ENCODE data around the gene EGLN3.

EGLN3 gene

GRCh38 chr14:33959692-33960151, 8.8 kb upstream of the EGLN3 start:
- DNase-seq = no peak

- DNase-seq = no peak
Observed at GRCh38 chr14:33958605-33959226, 7.8 kb upstream of the EGLN3 start.

GRCh38 chr14:33957993-33958392, 7.1 kb upstream of the EGLN3 start:
- no peak for DNase-seq

GRCh38 chr14:33957299-33957698, 6.4 kb upstream of the EGLN3 start:
- DNase-seq = no peak

- no peak for DNase-seq
Observed at GRCh38 chr14:33956640-33957039, 5.8 kb upstream of the EGLN3 start.

GRCh38 chr14:33954016-33954598, 3.2 kb upstream of the EGLN3 start:
- no peak for DNase-seq

GRCh38 chr14:33952541-33952940, 1.7 kb upstream of the EGLN3 start:
- no peak for DNase-seq

- DNase-seq = no peak
Observed at GRCh38 chr14:33951183-33951840, 438 bp upstream of the EGLN3 start.

- no peak for DNase-seq
Observed at GRCh38 chr14:33949411-33949893, 1.4 kb downstream of the EGLN3 start.

GRCh38 chr14:33948869-33949408, 1.9 kb downstream of the EGLN3 start:
- no peak for DNase-seq

GRCh38 chr14:33948145-33948868, 2.6 kb downstream of the EGLN3 start:
- DNase-seq = no peak

- DNase-seq = no peak
Observed at GRCh38 chr14:33946679-33947476, 4.0 kb downstream of the EGLN3 start.

- DNase-seq = no peak
Observed at GRCh38 chr14:33945210-33946088, 5.4 kb downstream of the EGLN3 start.

- DNase-seq = no peak
Observed at GRCh38 chr14:33943096-33943883, 7.6 kb downstream of the EGLN3 start.

- DNase-seq = no peak
Observed at GRCh38 chr14:33941718-33942117, 9.2 kb downstream of the EGLN3 start.

GRCh38 chr14:33940561-33941011, 10.3 kb downstream of the EGLN3 start:
- no peak for DNase-seq

GRCh38 chr14:33938131-33938949, 12.5 kb downstream of the EGLN3 start:
- no peak for DNase-seq

- DNase-seq = no peak
Observed at GRCh38 chr14:33936391-33936790, 14.5 kb downstream of the EGLN3 start.

GRCh38 chr14:33934938-33935337, 15.9 kb downstream of the EGLN3 start:
- no peak for DNase-seq

Data from stimulated activated CD4-positive, alpha-beta T cell treated with anti-CD3 and anti-CD28 coated beads, Interleukin-4, amount 100 ng/mL, for 4 hours (primary cell).